ENCODE data around the gene TMEM178A.

GRCh38 chr2:39668576-39669080, 2.9 kb downstream of the TMEM178A start:
- TF ChIP-seq CTCF (IDR thresholded peaks at IDR 0.05; ENCODE audit: borderline replicate concordance, extremely low read depth, low read length, poor library complexity, severe bottlenecking) (no peak), EZH2 (IDR thresholded peaks at IDR 0.05; ENCODE audit: borderline replicate concordance, low read depth, low read length, severe bottlenecking) (no peak)
